ENCODE measurements around the gene AKT2. TPM values are rescaled to one million over a fixed set of nuclear protein-coding genes. Genes with fewer than 3 reads are reported as not detected.

The AKT2 gene
- total RNA-seq, 1 experiment from 2014 or later: 108 TPM

GRCh38 chr19:40236366-40236765 is 48.8 kb downstream of the AKT2 start:
- no peaks in the 10 kb centered on the region for H3K27me3 Mint-ChIP-seq (ENCODE audit: insufficient read depth, unreplicated experiment)
- TF ChIP-seq, protein P1, sequence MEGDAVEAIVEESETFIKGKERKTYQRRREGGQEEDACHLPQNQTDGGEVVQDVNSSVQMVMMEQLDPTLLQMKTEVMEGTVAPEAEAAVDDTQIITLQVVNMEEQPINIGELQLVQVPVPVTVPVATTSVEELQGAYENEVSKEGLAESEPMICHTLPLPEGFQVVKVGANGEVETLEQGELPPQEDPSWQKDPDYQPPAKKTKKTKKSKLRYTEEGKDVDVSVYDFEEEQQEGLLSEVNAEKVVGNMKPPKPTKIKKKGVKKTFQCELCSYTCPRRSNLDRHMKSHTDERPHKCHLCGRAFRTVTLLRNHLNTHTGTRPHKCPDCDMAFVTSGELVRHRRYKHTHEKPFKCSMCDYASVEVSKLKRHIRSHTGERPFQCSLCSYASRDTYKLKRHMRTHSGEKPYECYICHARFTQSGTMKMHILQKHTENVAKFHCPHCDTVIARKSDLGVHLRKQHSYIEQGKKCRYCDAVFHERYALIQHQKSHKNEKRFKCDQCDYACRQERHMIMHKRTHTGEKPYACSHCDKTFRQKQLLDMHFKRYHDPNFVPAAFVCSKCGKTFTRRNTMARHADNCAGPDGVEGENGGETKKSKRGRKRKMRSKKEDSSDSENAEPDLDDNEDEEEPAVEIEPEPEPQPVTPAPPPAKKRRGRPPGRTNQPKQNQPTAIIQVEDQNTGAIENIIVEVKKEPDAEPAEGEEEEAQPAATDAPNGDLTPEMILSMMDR (IDR thresholded peaks at IDR 0.05; ENCODE audit: unreplicated experiment): no peak
- intact Hi-C loops (cut with micrococcal nuclease): no loop called here
- POLR2A ChIA-PET: no interaction called here
- CTCF ChIA-PET: interaction anchor here (0.9 to 1.1 kb wide), 3 partner anchors 9 to 24 kb away, joined by 3 read pairs; no protein-coding TSS in a partner anchor
- peaks cover 75% of the 10 kb centered on the region for H3K36me3 Mint-ChIP-seq (ENCODE audit: insufficient read depth, unreplicated experiment)
- BruUV-seq (replicated peaks): no TSS peak
- no peak overlapping the region for H3K27ac Mint-ChIP-seq (ENCODE audit: low read depth, unreplicated experiment)
- no peak overlapping the region for H3K4me3 Mint-ChIP-seq (ENCODE audit: unreplicated experiment)
- H3K4me1 Mint-ChIP-seq (ENCODE audit: insufficient read depth, unreplicated experiment): no peaks in the 10 kb centered on the region
- H3K9me3 Mint-ChIP-seq (ENCODE audit: unreplicated experiment): no peaks in the 10 kb centered on the region
- no peak for DNase-seq (ENCODE audit: unreplicated experiment)

GRCh38 chr19:40236026-40236355 is 49.2 kb downstream of the AKT2 start:
- DNase-seq (ENCODE audit: unreplicated experiment): no peak
- H3K36me3 Mint-ChIP-seq (ENCODE audit: insufficient read depth, unreplicated experiment): peaks cover 72% of the 10 kb centered on the region
- no peaks in the 10 kb centered on the region for H3K27me3 Mint-ChIP-seq (ENCODE audit: insufficient read depth, unreplicated experiment)
- no peak overlapping the region for H3K4me3 Mint-ChIP-seq (ENCODE audit: unreplicated experiment)
- BruUV-seq (replicated peaks): no TSS peak
- POLR2A ChIA-PET: no interaction called here
- no peak overlapping the region for H3K27ac Mint-ChIP-seq (ENCODE audit: low read depth, unreplicated experiment)
- intact Hi-C loops (cut with micrococcal nuclease): no loop called here
- H3K4me1 Mint-ChIP-seq (ENCODE audit: insufficient read depth, unreplicated experiment): no peaks in the 10 kb centered on the region
- CTCF ChIA-PET: interaction anchor here (0.9 to 1.1 kb wide), 3 partner anchors 8 to 23 kb away, joined by 3 read pairs; no protein-coding TSS in a partner anchor
- TF ChIP-seq, protein P1 (IDR thresholded peaks at IDR 0.05; ENCODE audit: unreplicated experiment): no peak
- H3K9me3 Mint-ChIP-seq (ENCODE audit: unreplicated experiment): no peaks in the 10 kb centered on the region

GRCh38 chr19:40235238-40236025 is 49.7 kb downstream of the AKT2 start:
- no peak overlapping the region for H3K4me3 Mint-ChIP-seq (ENCODE audit: unreplicated experiment)
- TF ChIP-seq, protein P1 (IDR thresholded peaks at IDR 0.05; ENCODE audit: unreplicated experiment): peak; percentile 24
- no peaks in the 10 kb centered on the region for H3K27me3 Mint-ChIP-seq (ENCODE audit: insufficient read depth, unreplicated experiment)
- DNase-seq (ENCODE audit: unreplicated experiment): no peak
- intact Hi-C loops (cut with micrococcal nuclease): no loop called here
- ChIA-PET POLR2A (no interaction called here), CTCF (interaction anchor here (0.5 to 1.1 kb wide), 3 partner anchors 14 to 88 kb away, joined by 3 to 5 read pairs (median 3); no protein-coding TSS in a partner anchor)
- no TSS peak for BruUV-seq (replicated peaks)
- H3K4me1 Mint-ChIP-seq (ENCODE audit: insufficient read depth, unreplicated experiment): no peaks in the 10 kb centered on the region
- H3K27ac Mint-ChIP-seq (ENCODE audit: low read depth, unreplicated experiment): no peak overlapping the region
- no peaks in the 10 kb centered on the region for H3K9me3 Mint-ChIP-seq (ENCODE audit: unreplicated experiment)
- peaks cover 67% of the 10 kb centered on the region for H3K36me3 Mint-ChIP-seq (ENCODE audit: insufficient read depth, unreplicated experiment)

DNA sequence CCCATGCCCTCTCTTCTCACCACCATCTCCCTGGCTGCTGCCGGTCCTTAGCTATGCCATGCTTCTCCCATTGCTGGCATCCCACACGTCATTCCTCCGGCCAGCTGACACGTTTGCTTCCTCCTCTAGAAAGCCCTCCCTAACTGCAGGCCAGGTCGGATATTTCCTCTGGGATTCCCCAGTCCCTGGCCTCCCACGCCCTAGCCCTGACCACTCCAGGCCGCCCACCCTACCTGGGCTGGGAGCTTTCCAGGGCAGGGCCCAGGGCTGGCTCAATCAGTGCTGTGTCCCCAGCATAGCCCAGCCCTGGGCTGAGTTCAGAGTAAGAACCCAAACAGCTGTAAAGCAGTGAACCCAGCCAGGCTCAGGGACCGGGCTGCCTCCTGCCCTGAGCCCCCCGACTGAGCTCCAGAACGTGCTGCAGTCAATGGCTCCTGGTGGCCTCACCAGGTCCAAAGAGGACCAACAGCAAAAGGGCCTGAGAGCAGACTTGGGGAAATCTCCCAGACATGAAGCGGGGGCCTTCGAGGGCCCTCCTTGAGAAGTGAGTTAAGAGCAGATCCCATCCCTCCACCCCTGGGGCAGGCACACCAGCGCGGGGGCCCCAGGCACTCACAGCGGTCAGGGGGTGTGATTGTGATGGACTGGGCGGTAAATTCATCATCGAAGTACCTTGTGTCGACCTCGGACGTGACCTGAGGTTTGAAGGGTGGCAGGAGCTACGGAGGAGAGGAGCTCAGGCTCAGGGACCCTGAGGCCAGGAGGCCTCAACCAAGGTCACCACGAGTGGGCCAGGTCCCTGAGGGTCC is 50.5 kb downstream of the AKT2 start:
- Mint-ChIP-seq H3K36me3 (ENCODE audit: insufficient read depth, unreplicated experiment) (peaks cover 59% of the 10 kb centered on the region), H3K4me1 (ENCODE audit: insufficient read depth, unreplicated experiment) (no peaks in the 10 kb centered on the region), H3K27ac (ENCODE audit: low read depth, unreplicated experiment) (no peak overlapping the region), H3K27me3 (ENCODE audit: insufficient read depth, unreplicated experiment) (no peaks in the 10 kb centered on the region), H3K9me3 (ENCODE audit: unreplicated experiment) (no peaks in the 10 kb centered on the region), H3K4me3 (ENCODE audit: unreplicated experiment) (no peak overlapping the region)
- BruUV-seq (replicated peaks): no TSS peak
- DNase-seq (ENCODE audit: unreplicated experiment): no peak
- POLR2A ChIA-PET: no interaction called here
- intact Hi-C loops (cut with micrococcal nuclease): no loop called here
- TF ChIP-seq, protein P1 (IDR thresholded peaks at IDR 0.05; ENCODE audit: unreplicated experiment): no peak
- CTCF ChIA-PET: interaction anchor here (0.5 to 1.7 kb wide), 2 partner anchors 87 to 95 kb away, joined by 4 to 5 read pairs; no protein-coding TSS in a partner anchor

Measured in MCF 10A (cell line).